Activated CD4-positive, CD25-positive, alpha-beta regulatory T cell treated with anti-CD3 and anti-CD28 coated beads, Interleukin-2, amount 50 U/mL, for 16 hours (primary cell): ENCODE results near the gene CCL7.

ENCODE experiments used
- DNase-seq: peaks from one replicate; pipeline ENCODE4 v3.0.0-alpha.2; 2020; ENCODE audit warnings: low read depth, low spot score

CCL7 gene

GRCh38 chr17:34246881-34247280 lies 23.1 kb upstream of the CCL7 start:
- DNase-seq = no peak

GRCh38 chr17:34248511-34249024 lies 21.5 kb upstream of the CCL7 start:
- DNase-seq = no peak

- no peak for DNase-seq
These were observed 21.0 kb upstream of the CCL7 start for GRCh38 chr17:34249061-34249460.

- no peak for DNase-seq
These were observed 20.5 kb upstream of the CCL7 start for GRCh38 chr17:34249478-34249877.

- DNase-seq = no peak
These were observed 18.8 kb upstream of the CCL7 start for GRCh38 chr17:34251186-34251585.

GRCh38 chr17:34252095-34252443 lies 18.0 kb upstream of the CCL7 start:
- DNase-seq = no peak

GRCh38 chr17:34252444-34253138 lies 17.4 kb upstream of the CCL7 start:
- no peak for DNase-seq

GRCh38 chr17:34253139-34253525 lies 16.9 kb upstream of the CCL7 start:
- no peak for DNase-seq

- DNase-seq = no peak
These were observed 15.9 kb upstream of the CCL7 start for GRCh38 chr17:34254146-34254545.

- DNase-seq = no peak
These were observed 15.2 kb upstream of the CCL7 start, which contains the start of gene CCL2 for GRCh38 chr17:34254651-34255380. TSS of gene CCL2 (plus strand) at chr17:34255285. CDS start at chr17:34255350, 65 bp downstream.

GRCh38 chr17:34255381-34255732 lies 14.7 kb upstream of the CCL7 start:
- no peak for DNase-seq

- no peak for DNase-seq
These were observed 14.2 kb upstream of the CCL7 start for GRCh38 chr17:34255841-34256240.

GRCh38 chr17:34257299-34257985 lies 12.6 kb upstream of the CCL7 start:
- no peak for DNase-seq

- no peak for DNase-seq
These were observed 12.1 kb upstream of the CCL7 start for GRCh38 chr17:34257986-34258326.

GRCh38 chr17:34259146-34259545 lies 10.9 kb upstream of the CCL7 start:
- no peak for DNase-seq

GRCh38 chr17:34260861-34261260 lies 9.2 kb upstream of the CCL7 start:
- DNase-seq = no peak

GRCh38 chr17:34261568-34262337 lies 8.3 kb upstream of the CCL7 start:
- DNase-seq = no peak

GRCh38 chr17:34265711-34266110 lies 4.3 kb upstream of the CCL7 start:
- no peak for DNase-seq

GRCh38 chr17:34275881-34276280 lies 5.9 kb downstream of the CCL7 start:
- no peak for DNase-seq

GRCh38 chr17:34276826-34277225 lies 6.8 kb downstream of the CCL7 start:
- no peak for DNase-seq

GRCh38 chr17:34283571-34283970 lies 13.6 kb downstream of the CCL7 start:
- DNase-seq = no peak

GRCh38 chr17:34285286-34285792 lies 15.3 kb downstream of the CCL7 start, which contains the start of gene CCL11:
TSS of gene CCL11 (plus strand) at chr17:34285742. CDS start at chr17:34285809, 67 bp downstream.
- DNase-seq = no peak
